Chondrocyte (in vitro differentiated cells): ENCODE results near the gene PMF1. TPM values are rescaled to one million over a fixed set of nuclear protein-coding genes. Genes with fewer than 3 reads are reported as not detected.

ENCODE experiments used
- DNase-seq: peaks from one replicate; pipeline ENCODE4 v3.0.0; 2021; ENCODE audit warnings: mixed read lengths, low spot score
- H3K27ac Mint-ChIP-seq: one replicate; pipeline ENCODE4 v1.8.0; 2021; ENCODE audit warnings: mild to moderate bottlenecking, moderate library complexity, mixed read lengths; ENCODE audit not compliant: unreplicated experiment
- H3K27me3 Mint-ChIP-seq: 2 replicates; pipeline ENCODE4 v1.8.0; 2021; ENCODE audit warnings: low read depth, mixed read lengths
- H3K36me3 Mint-ChIP-seq: 2 replicates; pipeline ENCODE4 v1.8.0; 2021; ENCODE audit warnings: low read depth, mixed read lengths
- H3K4me1 Mint-ChIP-seq: 2 replicates; pipeline ENCODE4 v1.8.0; 2021; ENCODE audit warnings: low read depth, mild to moderate bottlenecking, mixed read lengths
- H3K4me3 Mint-ChIP-seq: one replicate; pipeline ENCODE4 v1.8.0; 2021; ENCODE audit warnings: mild to moderate bottlenecking, moderate library complexity, mixed read lengths; ENCODE audit not compliant: unreplicated experiment
- H3K9me3 Mint-ChIP-seq: 2 replicates; pipeline ENCODE4 v1.8.0; 2021; ENCODE audit warnings: low read depth, mixed read lengths
- CTCF ChIP-seq: fragments of 200-600 bp; sonication (generic); IDR thresholded peaks from 2 replicates; pipeline ENCODE4 v1.5.0; 2021; ENCODE audit warnings: antibody characterized with exemption, mild to moderate bottlenecking, moderate library complexity
- total RNA-seq: library from RNA; stranded (reverse); gene quantifications from 3 replicates; pipeline ENCODE4 v1.2.1, GENCODE V29; 2021

The PMF1 gene
- total RNA-seq, 1 donor from 2014 or later: 38.6 TPM

- no peak overlapping the region for H3K4me3 Mint-ChIP-seq
- H3K27ac Mint-ChIP-seq: no peak overlapping the region
- H3K4me1 Mint-ChIP-seq: peaks cover 15% of the 10 kb centered on the region
- H3K36me3 Mint-ChIP-seq: peaks cover 50% of the 10 kb centered on the region
- H3K9me3 Mint-ChIP-seq: no peaks in the 10 kb centered on the region
- TF ChIP-seq CTCF: no peak
- no peak for DNase-seq
- H3K27me3 Mint-ChIP-seq: no peaks in the 10 kb centered on the region
These were observed 63.7 kb downstream of the PMF1 start for GRCh38 chr1:156276532-156276931.

- Mint-ChIP-seq H3K9me3 (no peaks in the 10 kb centered on the region), H3K4me3 (no peak overlapping the region), H3K27me3 (no peaks in the 10 kb centered on the region), H3K27ac (no peak overlapping the region), H3K4me1 (peaks cover 20% of the 10 kb centered on the region), H3K36me3 (peaks cover 47% of the 10 kb centered on the region)
- TF ChIP-seq CTCF: no peak
- peak; percentile 25 for DNase-seq
These were observed 64.2 kb downstream of the PMF1 start for GRCh38 chr1:156276966-156277381.

GRCh38 chr1:156279837-156280236, 67.0 kb downstream of the PMF1 start:
- Mint-ChIP-seq H3K36me3 (peaks cover 25% of the 10 kb centered on the region), H3K9me3 (no peaks in the 10 kb centered on the region), H3K27ac (no peak overlapping the region), H3K4me1 (peaks cover 38% of the 10 kb centered on the region), H3K27me3 (no peaks in the 10 kb centered on the region), H3K4me3 (no peak overlapping the region)
- no peak for TF ChIP-seq CTCF
- DNase-seq: no peak

- Mint-ChIP-seq H3K9me3 (no peaks in the 10 kb centered on the region), H3K4me1 (peaks cover 38% of the 10 kb centered on the region), H3K27ac (peak overlapping the region; percentile 95), H3K36me3 (peaks cover 18% of the 10 kb centered on the region), H3K27me3 (no peaks in the 10 kb centered on the region), H3K4me3 (peak overlapping the region; percentile 97)
- peak; percentile 51 for TF ChIP-seq CTCF
- DNase-seq: peak; percentile 51
These were observed 68.5 kb downstream of the PMF1 start for GRCh38 chr1:156281281-156281680.

GRCh38 chr1:156281693-156282478, 69.1 kb downstream of the PMF1 start:
- DNase-seq: peak; percentile 18
- H3K27ac Mint-ChIP-seq: peak overlapping the region; percentile 95
- H3K27me3 Mint-ChIP-seq: no peaks in the 10 kb centered on the region
- no peaks in the 10 kb centered on the region for H3K9me3 Mint-ChIP-seq
- peaks cover 38% of the 10 kb centered on the region for H3K4me1 Mint-ChIP-seq
- peaks cover 12% of the 10 kb centered on the region for H3K36me3 Mint-ChIP-seq
- H3K4me3 Mint-ChIP-seq: peak overlapping the region; percentile 97
- TF ChIP-seq CTCF: no peak
